SU-DHL-6 (cell line): ENCODE data around the gene SPACA4.

Experiments used
- EZH2phosphoT487 ChIP-seq: fragments of 200-600 bp; sonication (generic), shearing (Covaris generic); conservative IDR thresholded peaks from 2 replicates; pipeline ENCODE4 v1.6.1; 2018; ENCODE audit warnings: mild to moderate bottlenecking, antibody characterized with exemption, low read length, moderate library complexity, mixed read lengths
- TF ChIP-seq, protein P1 (sequence below): fragments of 200-600 bp; sonication (generic); IDR thresholded peaks from one replicate; pipeline ENCODE4 v1.5.1; 2017; ENCODE audit warnings: antibody characterized with exemption, mild to moderate bottlenecking, low read length, moderate library complexity; ENCODE audit not compliant: insufficient read depth, poor library complexity, severe bottlenecking

DNA sequence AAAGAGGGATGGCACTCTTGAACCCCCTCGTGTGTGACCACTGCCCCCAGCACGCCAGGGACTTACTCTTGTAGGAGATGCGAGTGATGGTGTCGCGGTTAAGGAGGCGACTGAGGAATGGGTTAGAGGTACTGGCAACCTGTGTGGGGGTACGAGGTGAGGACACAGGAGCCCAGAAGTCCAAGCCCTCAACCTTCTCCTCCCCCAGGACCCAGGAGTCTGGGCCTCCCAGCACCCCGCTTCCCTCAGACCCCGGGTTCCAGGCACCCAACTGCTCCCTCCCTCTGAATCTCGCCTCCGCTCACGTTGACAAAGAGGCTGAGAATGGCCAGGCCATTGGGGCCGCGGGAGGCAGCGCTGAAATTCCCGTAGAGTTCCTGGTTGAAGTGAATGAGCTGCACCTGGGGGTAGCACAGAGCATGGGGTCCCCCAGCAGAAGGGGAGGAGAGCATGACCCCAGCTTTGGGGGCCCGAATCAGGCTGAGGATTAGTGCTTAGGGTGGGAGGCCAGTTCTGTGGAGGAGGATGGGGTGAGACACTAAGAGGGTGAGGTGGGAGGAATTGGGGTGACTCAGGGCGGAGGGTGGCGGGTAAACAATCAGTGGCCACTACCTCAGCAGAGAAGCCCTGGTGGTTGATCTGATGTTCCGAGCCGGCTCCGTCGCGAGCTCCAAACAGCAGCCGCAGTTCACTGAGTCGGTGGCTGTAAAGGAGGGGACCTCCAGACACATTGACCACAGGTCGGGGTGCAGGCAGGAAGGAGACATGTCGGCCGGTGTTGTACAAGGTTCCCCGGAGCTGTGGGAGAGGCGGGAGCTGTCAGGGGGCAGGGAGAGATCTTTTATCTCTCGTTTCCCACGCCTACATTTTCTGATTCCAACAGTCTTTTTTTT lies 33.2 kb downstream of the SPACA4 start:
- TF ChIP-seq, protein P1, sequence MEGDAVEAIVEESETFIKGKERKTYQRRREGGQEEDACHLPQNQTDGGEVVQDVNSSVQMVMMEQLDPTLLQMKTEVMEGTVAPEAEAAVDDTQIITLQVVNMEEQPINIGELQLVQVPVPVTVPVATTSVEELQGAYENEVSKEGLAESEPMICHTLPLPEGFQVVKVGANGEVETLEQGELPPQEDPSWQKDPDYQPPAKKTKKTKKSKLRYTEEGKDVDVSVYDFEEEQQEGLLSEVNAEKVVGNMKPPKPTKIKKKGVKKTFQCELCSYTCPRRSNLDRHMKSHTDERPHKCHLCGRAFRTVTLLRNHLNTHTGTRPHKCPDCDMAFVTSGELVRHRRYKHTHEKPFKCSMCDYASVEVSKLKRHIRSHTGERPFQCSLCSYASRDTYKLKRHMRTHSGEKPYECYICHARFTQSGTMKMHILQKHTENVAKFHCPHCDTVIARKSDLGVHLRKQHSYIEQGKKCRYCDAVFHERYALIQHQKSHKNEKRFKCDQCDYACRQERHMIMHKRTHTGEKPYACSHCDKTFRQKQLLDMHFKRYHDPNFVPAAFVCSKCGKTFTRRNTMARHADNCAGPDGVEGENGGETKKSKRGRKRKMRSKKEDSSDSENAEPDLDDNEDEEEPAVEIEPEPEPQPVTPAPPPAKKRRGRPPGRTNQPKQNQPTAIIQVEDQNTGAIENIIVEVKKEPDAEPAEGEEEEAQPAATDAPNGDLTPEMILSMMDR = no peak
- no peak for TF ChIP-seq EZH2phosphoT487
